K562 (cell line): Measurements from ENCODE around the gene UBFD1. TPM values are rescaled to one million over a fixed set of nuclear protein-coding genes. Genes with fewer than 3 reads are reported as not detected.

Experiments
- ATAC-seq: fragments of 200-7000 bp; cut with Tn5 transposase; 3 replicates; pipeline ENCODE4 v1.9.1; 2020; ENCODE audit warnings: moderate library complexity
- BruUV-seq: library from RNA; stranded (reverse); fragments of 400-500 nt; replicated peaks from 2 replicates; lab custom pipeline; 2021; lab: Mats Ljungman, UMichigan
- CTCF ChIA-PET: fragments of 300-600 bp; formaldehyde crosslinking; extraction: SDS; loops from one replicate; lab custom pipeline; 2021; ENCODE audit warnings: low intra/inter-chr PET ratio; lab: Yijun Ruan, JAX
- POLR2A ChIA-PET: fragments of 300-600, 350-650 bp; sonication (Branson Sonifier 250); formaldehyde crosslinking; extraction: SDS; loops from one replicate; lab custom pipeline; 2021; ENCODE audit warnings: antibody characterized with exemption, inconsistent platforms; lab: Yijun Ruan, JAX
- DNase-seq, 4 experiments: peaks; one replicate each; pipeline versions ENCODE4 v3.0.0 to v3.0.0-alpha.2; 2011 to 2018; ENCODE audit warnings: low spot score in 3 of 4, mixed read lengths in 3 of 4; ENCODE audit errors: extremely low read depth in 1 of 4
- FAIRE-seq: peaks from 2 replicates; lab custom pipeline; 2011; peaks lifted over from hg19 to GRCh38; lab: Jason Lieb, UNC
- H2AFZ ChIP-seq: 2 replicates; pipeline ENCODE4 v1.6.0; 2011; ENCODE audit warnings: low read depth, low read length, control low read depth, inconsistent platforms
- H3K27ac ChIP-seq: fragments of 200-600 bp; 3 replicates; pipeline ENCODE4 v1.8.0; 2011; ENCODE audit warnings: low read depth, mild to moderate bottlenecking, control low read depth, inconsistent platforms, low read length, moderate library complexity, mixed read lengths; ENCODE audit errors: extremely low read depth
- H3K27me3 ChIP-seq, 2 experiments: fragments of 300-600 bp in 1 of 2; 2 replicates in 1 of 2; 3 replicates in 1 of 2; pipeline versions ENCODE4 v1.6.0 to v1.8.0; 2011; ENCODE audit warnings: inconsistent platforms in 2 of 2, low read length in 2 of 2, mild to moderate bottlenecking in 1 of 2, mixed read lengths in 1 of 2, moderate library complexity in 1 of 2; ENCODE audit not compliant: control insufficient read depth in 2 of 2, insufficient read depth in 2 of 2
- H3K36me3 ChIP-seq: fragments of 300-600 bp; 3 replicates; pipeline ENCODE4 v1.8.0; 2011; ENCODE audit warnings: mild to moderate bottlenecking, low read length, inconsistent platforms; ENCODE audit not compliant: control insufficient read depth, insufficient read depth
- H3K4me1 ChIP-seq, 2 experiments: fragments of 200-600 bp in 1 of 2; replicated peaks in 1 of 2; 2 replicates in 1 of 2; 3 replicates in 1 of 2; pipeline versions ENCODE4 v1.5.1 to v1.8.0; 2011; ENCODE audit warnings: inconsistent platforms in 2 of 2, low read length in 2 of 2, mild to moderate bottlenecking in 1 of 2, mixed read lengths in 1 of 2, moderate library complexity in 1 of 2; ENCODE audit not compliant: control insufficient read depth in 2 of 2, insufficient read depth in 2 of 2
- H3K4me2 ChIP-seq: 2 replicates; pipeline ENCODE4 v1.6.1; 2011; ENCODE audit warnings: low read length, control low read depth, inconsistent platforms, mixed read lengths; ENCODE audit not compliant: insufficient read depth
- H3K4me3 ChIP-seq: fragments of 200-600 bp; sonication (generic), shearing (Covaris generic); 2 replicates; pipeline ENCODE4 v1.5.1; 2016; ENCODE audit warnings: control low read depth, inconsistent platforms
- H3K79me2 ChIP-seq: fragments of 200-600 bp; 3 replicates; pipeline ENCODE4 v1.8.0; 2011; ENCODE audit warnings: low read length, inconsistent platforms; ENCODE audit not compliant: control insufficient read depth, insufficient read depth
- H3K9ac ChIP-seq, 2 experiments: 2 replicates each; pipeline versions ENCODE4 v1.6.0 to v1.6.1; 2011; ENCODE audit warnings: low read depth in 2 of 2, low read length in 2 of 2, control low read depth in 1 of 2, inconsistent platforms in 1 of 2, mild to moderate bottlenecking in 1 of 2, mixed read lengths in 1 of 2; ENCODE audit not compliant: insufficient read depth in 1 of 2
- H3K9me1 ChIP-seq: one replicate; pipeline ENCODE4 v1.6.0; 2011; ENCODE audit warnings: inconsistent platforms, mild to moderate bottlenecking, low read length, moderate library complexity; ENCODE audit not compliant: control insufficient read depth, insufficient read depth
- H3K9me3 ChIP-seq: replicated peaks from 2 replicates; pipeline ENCODE4 v1.5.1; 2011; ENCODE audit warnings: low read depth, low read length, inconsistent platforms; ENCODE audit not compliant: control insufficient read depth, insufficient read depth
- H4K20me1 ChIP-seq: replicated peaks from 2 replicates; pipeline ENCODE4 v1.6.1; 2011; ENCODE audit warnings: low read length, inconsistent platforms, mixed read lengths; ENCODE audit not compliant: control insufficient read depth, insufficient read depth
- LEF1 ChIP-seq: fragments of 450-650 bp; IDR thresholded peaks from 2 replicates; pipeline ENCODE4 v1.6.1; 2016; ENCODE audit warnings: mild to moderate bottlenecking
- SPI1 ChIP-seq: IDR thresholded peaks from 2 replicates; pipeline ENCODE4 v1.6.1; 2011; ENCODE audit warnings: low read depth, low read length, control low read depth, borderline replicate concordance
- WGBS: fragments of 100-300 bp; shearing (Covaris generic); methylation state at CpG from one replicate; pipeline ENCODE4 v1.1.6; 2016; ENCODE audit warnings: low coverage, mixed read lengths; ENCODE audit not compliant: insufficient coverage; ENCODE audit errors: missing lambda C conversion rate; 5-methylcytosine and 5-hydroxymethylcytosine counted together
- in situ Hi-C: fragments of 300-500 bp; cut with MboI; formaldehyde crosslinking; loops from 4 replicates; pipeline ENCODE4 v1.15.0; 2018; ENCODE audit warnings: inconsistent platforms, mixed read lengths
- intact Hi-C: fragments of 100-400 bp; cut with micrococcal nuclease; formaldehyde crosslinking; loops from 2 replicates; pipeline ENCODE4 v1.14.2; 2022
- polyA plus RNA-seq, 8 experiments: library from polyadenylated mRNA; depleted of rRNA in 4 of 8; stranded (reverse) in 5 of 8; unstranded in 3 of 8; fragments of >200 nt; fragmentation: Nextera tagmentation in 2 of 8; fragmentation: Illumina TruSeq in 1 of 8; extraction: Ambion mirVana in 2 of 8; extraction: Trizol in 1 of 8; gene quantifications; 2 replicates each; pipeline versions ENCODE4 v1.2.1 to v1.2.3, GENCODE V29; 2011 to 2014; ENCODE audit warnings: inconsistent platforms in 1 of 8, missing spikeins in 1 of 8
- total RNA-seq, 7 experiments: library from RNA; depleted of rRNA in 6 of 7; stranded (reverse); fragments of >200 nt in 6 of 7; fragmentation: Illumina TruSeq in 2 of 7; extraction: Trizol in 2 of 7; gene quantifications; 2 replicates each; pipeline versions ENCODE4 v1.2.1 to v1.2.3, GENCODE V29; 2011 to 2021; ENCODE audit warnings: low replicate concordance in 1 of 7

The UBFD1 gene
- total and polyA plus RNA-seq, 9 of the 15 experiments (the other 6 are each of a cell fraction or from before 2014, with no cell fraction given) = 10.7 to 66.2 (median 34.0) TPM

DNA sequence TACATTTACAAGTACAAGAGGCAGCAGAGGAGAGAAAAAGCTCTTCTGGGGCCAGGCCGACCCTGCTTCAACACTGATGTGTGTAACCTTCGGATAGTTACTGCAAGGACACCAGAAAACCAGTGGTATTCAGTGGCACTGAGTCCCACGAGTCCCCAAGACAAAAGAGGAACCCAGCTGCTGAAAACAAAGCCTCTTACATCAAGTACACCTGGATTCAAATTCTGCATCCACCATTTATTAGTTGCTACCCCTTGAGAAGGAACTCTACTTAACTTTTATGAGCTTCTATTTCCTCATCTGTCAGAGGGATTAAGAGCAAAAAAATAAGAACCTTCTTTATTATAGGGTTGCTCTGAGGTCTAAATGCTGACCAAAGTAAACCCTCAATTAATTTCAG, 3.0 kb upstream of the UBFD1 start:
- FAIRE-seq = no peak
- H3K9ac ChIP-seq = no peak overlapping the region
- WGBS = 92% methylated on average over 3 of the region's 3 CpGs
- peaks cover 49% of the 10 kb centered on the region for H3K79me2 ChIP-seq
- ChIA-PET CTCF (no interaction called here), POLR2A (interaction anchor here (0.6 to 1.5 kb wide), 4 partner anchors 8 to 23 kb away, joined by 3 to 7 read pairs (median 4); no protein-coding TSS in a partner anchor)
- no peak for ATAC-seq
- intact Hi-C loops (loop anchor here (10.0 kb wide), 2 partner anchors 120 to 170 kb away; no protein-coding TSS in a partner anchor), in situ Hi-C loops (no loop called here)
- H3K4me2 ChIP-seq = no peak overlapping the region
- H3K9me3 ChIP-seq = no peaks in the 10 kb centered on the region
- BruUV-seq = no TSS peak
- H3K4me1 ChIP-seq = peaks cover 8 to 12% of the 10 kb centered on the region in 2 experiments; a peak in 3 of 5 replicates
- no peak overlapping the region for H3K4me3 ChIP-seq
- no peak for TF ChIP-seq LEF1
- 0 out of 2 replicates have a peak, but pooled peaks have one; percentile 5 for TF ChIP-seq SPI1
- H3K36me3 ChIP-seq = peaks cover 54% of the 10 kb centered on the region; the same call in 2 of the 3 replicates
- DNase-seq = no peak
- no peaks in the 10 kb centered on the region for H4K20me1 ChIP-seq
- no peak overlapping the region for H2AFZ ChIP-seq
- H3K27ac ChIP-seq = 0 out of 3 replicates have a peak overlapping the region, but pooled peaks have one; percentile 23
- H3K27me3 ChIP-seq = no peaks in the 10 kb centered on the region
- no peaks in the 10 kb centered on the region for H3K9me1 ChIP-seq
